Panc1 (cell line): ENCODE results near the gene CDH23. TPM values are rescaled to one million over a fixed set of nuclear protein-coding genes. Genes with fewer than 3 reads are reported as not detected.

Experiments used
- ATAC-seq: fragments of 200-7000 bp; cut with Tn5 transposase; 2 replicates; pipeline ENCODE4 v1.9.1; 2020; ENCODE audit warnings: mild to moderate bottlenecking, moderate library complexity
- BruUV-seq: library from RNA; stranded (reverse); fragments of 400-500 nt; replicated peaks from 2 replicates; lab custom pipeline; 2021; lab: Mats Ljungman, UMichigan
- CTCF ChIA-PET: fragments of 300-600 bp; sonication (Branson Sonifier 250); formaldehyde crosslinking; loops from one replicate; lab custom pipeline; 2022; ENCODE audit warnings: antibody characterized with exemption; lab: Charles Lee
- POLR2A ChIA-PET: fragments of 300-600 bp; sonication (Branson Sonifier 250); formaldehyde crosslinking; loops from one replicate; lab custom pipeline; 2022; ENCODE audit warnings: antibody characterized with exemption; lab: Charles Lee
- DNase-seq: peaks from one replicate; pipeline ENCODE4 v3.0.0-alpha.2; 2010; ENCODE audit warnings: low read depth, low spot score
- H3K27ac ChIP-seq: 2 replicates; pipeline ENCODE4 v1.5.1; 2011; ENCODE audit warnings: mild to moderate bottlenecking, low read length, inconsistent platforms
- H3K27me3 ChIP-seq: fragments of 200-500 bp; sonication (Bioruptor generic); 2 replicates; pipeline ENCODE4 v1.6.0; 2014; ENCODE audit warnings: low read length, inconsistent platforms; ENCODE audit not compliant: control insufficient read depth, insufficient read depth
- H3K36me3 ChIP-seq: fragments of 200-500 bp; sonication (Bioruptor generic); 2 replicates; pipeline ENCODE4 v1.5.1; 2014; ENCODE audit warnings: inconsistent platforms, mild to moderate bottlenecking, low read length, moderate library complexity; ENCODE audit not compliant: control insufficient read depth, insufficient read depth
- H3K4me1 ChIP-seq: 2 replicates; pipeline ENCODE4 v1.5.1; 2011; ENCODE audit warnings: inconsistent platforms, mild to moderate bottlenecking, low read length, moderate library complexity; ENCODE audit not compliant: control insufficient read depth, insufficient read depth
- H3K4me3 ChIP-seq, 2 experiments: 2 replicates each; pipeline ENCODE4 v1.5.1; 2011 to 2012; ENCODE audit warnings: low read depth in 2 of 2, low read length in 2 of 2, mild to moderate bottlenecking in 2 of 2, inconsistent platforms in 1 of 2, moderate library complexity in 1 of 2
- H3K9me3 ChIP-seq: fragments of 200-500 bp; sonication (Bioruptor generic); 2 replicates; pipeline ENCODE4 v1.5.1; 2014; ENCODE audit warnings: low read depth, mild to moderate bottlenecking, inconsistent platforms, low read length, moderate library complexity; ENCODE audit not compliant: control insufficient read depth, insufficient read depth
- CTCF ChIP-seq: fragments of 450-650 bp; IDR thresholded peaks from 2 replicates; pipeline ENCODE4 v1.5.1; 2017; ENCODE audit warnings: mild to moderate bottlenecking
- POLR2AphosphoS5 ChIP-seq: IDR thresholded peaks from 2 replicates; pipeline ENCODE4 v1.6.1; 2012; ENCODE audit warnings: mild to moderate bottlenecking, low read depth, low read length, moderate library complexity
- REST ChIP-seq, 2 experiments: IDR thresholded peaks; 2 replicates each; pipeline ENCODE4 v1.6.1; 2011 to 2012; ENCODE audit warnings: low read depth in 2 of 2, control low read depth in 1 of 2, low read length in 1 of 2, mild to moderate bottlenecking in 1 of 2, moderate library complexity in 1 of 2; ENCODE audit not compliant: insufficient read depth in 1 of 2
- SIN3A ChIP-seq: IDR thresholded peaks from 2 replicates; pipeline ENCODE4 v1.6.1; 2012; ENCODE audit warnings: low read depth, mild to moderate bottlenecking, low read length, moderate library complexity, borderline replicate concordance; ENCODE audit not compliant: insufficient read depth
- TCF7L2 ChIP-seq: IDR thresholded peaks from 2 replicates; pipeline ENCODE4 v1.6.1; 2011; ENCODE audit warnings: mild to moderate bottlenecking, low read depth, low read length, inconsistent platforms
- in situ Hi-C: cut with HindIII; loops from 2 replicates; pipeline ENCODE4 v1.10.0; 2016; ENCODE audit warnings: low sequenced_read_pairs, low pct_unique_long_range_greater_than_20kb
- intact Hi-C: fragments of 100-400 bp; cut with micrococcal nuclease; formaldehyde crosslinking; loops from one replicate; pipeline ENCODE4 v1.10.0; 2022; ENCODE audit not compliant: unreplicated experiment
- total RNA-seq: library from RNA; stranded (reverse); gene quantifications from one replicate; pipeline ENCODE4 v1.2.1, GENCODE V29; 2021; ENCODE audit not compliant: unreplicated experiment

CDH23 gene
- total RNA-seq, 1 experiment from 2014 or later, result 2.7 TPM

GRCh38 chr10:71860243-71861029 is 463.7 kb downstream of the CDH23 start:
- intact Hi-C loops, result no loop called here
- H3K36me3 ChIP-seq, result no peaks in the 10 kb centered on the region
- no TSS peak for BruUV-seq
- POLR2A ChIA-PET, result interaction anchor here (0.5 to 2.4 kb wide), 6 partner anchors 9 to 1218 kb away, joined by 3 to 27 read pairs (median 6); partner anchors contain the start of gene PSAP
- H3K27me3 ChIP-seq, result no peaks in the 10 kb centered on the region
- peak; percentile 97 for DNase-seq
- CTCF ChIA-PET, result interaction anchor here (0.6 to 0.7 kb wide), 2 partner anchors 87 to 178 kb away, joined by 3 to 13 read pairs; no protein-coding TSS in a partner anchor
- in situ Hi-C loops, result no loop called here
- H3K4me1 ChIP-seq, result peaks cover 60% of the 10 kb centered on the region
- peak overlapping the region in 1 of 2 experiments; percentile 24; a peak in 2 of 4 replicates for H3K4me3 ChIP-seq
- peak overlapping the region; percentile 98 for H3K27ac ChIP-seq
- peak; percentile 96 for TF ChIP-seq TCF7L2
- peak; percentile 93 for TF ChIP-seq SIN3A
- TF ChIP-seq CTCF, result no peak
- TF ChIP-seq REST (IDR thresholded peaks at IDR 0.05; ENCODE audit: insufficient read depth in 1 of 2, low read depth in 2 of 2, low read length in 1 of 2), result peak; percentile 30 to 38; a peak in 2 of 4 replicates
- TF ChIP-seq POLR2AphosphoS5, result peak; percentile 76; the same call in 1 of the 2 replicates
- H3K9me3 ChIP-seq, result no peaks in the 10 kb centered on the region
- peak; percentile 97 for ATAC-seq

DNA sequence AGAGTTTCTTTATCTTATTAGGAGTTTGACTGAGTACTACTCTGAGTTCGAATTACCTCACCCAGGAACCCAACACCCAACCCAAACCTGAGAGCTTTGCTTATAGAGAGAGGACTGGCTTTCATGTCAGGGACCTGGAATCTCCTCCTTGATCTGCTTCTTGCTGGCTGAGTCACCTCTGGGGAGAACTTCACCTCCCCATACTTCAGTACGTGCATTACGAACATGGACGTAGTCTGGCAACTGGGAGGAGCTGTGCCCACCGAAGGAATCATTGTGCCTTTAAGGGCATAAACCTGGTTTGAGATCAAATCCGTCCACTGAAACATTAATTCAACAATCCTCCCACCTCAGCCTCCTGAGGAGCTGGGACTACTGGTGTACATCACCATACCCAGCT is 466.5 kb downstream of the CDH23 start:
- no peak for DNase-seq
- intact Hi-C loops, result no loop called here

More for the DNA sequence above, 466.5 kb downstream of the CDH23 start:
- Histone ChIP-seq H3K4me1 (peaks cover 67% of the 10 kb centered on the region), H3K9me3 (no peaks in the 10 kb centered on the region), H3K27me3 (no peaks in the 10 kb centered on the region), H3K36me3 (no peaks in the 10 kb centered on the region), H3K27ac (peak overlapping the region; percentile 98), H3K4me3 (no peak overlapping the region)
- ATAC-seq, result no peak
- in situ Hi-C loops, result no loop called here
- TF ChIP-seq CTCF (no peak), TCF7L2 (no peak), REST (IDR thresholded peaks at IDR 0.05; ENCODE audit: insufficient read depth in 1 of 2, low read depth in 2 of 2, low read length in 1 of 2) (no peak)
- ChIA-PET CTCF (no interaction called here), POLR2A (interaction anchor here (0.5 kb wide), 1 partner anchor 9 kb away, joined by 5 read pairs; no protein-coding TSS in a partner anchor)
- BruUV-seq, result no TSS peak
